MM.1S (cell line): Measurements from ENCODE around the gene EFR3B.

Experiments used
- DNase-seq: peaks from one replicate; pipeline ENCODE4 v3.0.0-alpha.2; 2015
- H2AFZ ChIP-seq: fragments of 300-600 bp; sonication (generic); 2 replicates; pipeline ENCODE4 v1.6.0; 2016; ENCODE audit warnings: antibody characterized with exemption, low read length
- H3F3A ChIP-seq: fragments of 300-600 bp; sonication (generic); 2 replicates; pipeline ENCODE4 v1.6.1; 2016; ENCODE audit warnings: mild to moderate bottlenecking, antibody characterized with exemption, low read length, moderate library complexity, mixed read lengths; ENCODE audit not compliant: insufficient read depth
- H3K27ac ChIP-seq: fragments of 300-600 bp; sonication (generic); 2 replicates; pipeline ENCODE4 v1.5.1; 2016; ENCODE audit warnings: mild to moderate bottlenecking, low read length
- H3K27me3 ChIP-seq: fragments of 300-600 bp; sonication (generic); replicated peaks from 2 replicates; pipeline ENCODE4 v1.6.0; 2016; ENCODE audit warnings: low read length; ENCODE audit not compliant: insufficient read depth
- H3K36me3 ChIP-seq: fragments of 300-600 bp; sonication (generic); replicated peaks from 2 replicates; pipeline ENCODE4 v1.6.1; 2016; ENCODE audit warnings: mild to moderate bottlenecking, low read length, mixed read lengths; ENCODE audit not compliant: insufficient read depth
- H3K4me1 ChIP-seq: fragments of 300-600 bp; sonication (generic); 2 replicates; pipeline ENCODE4 v1.6.1; 2016; ENCODE audit warnings: low read length, mixed read lengths
- H3K4me2 ChIP-seq: fragments of 300-600 bp; sonication (generic); 2 replicates; pipeline ENCODE4 v1.6.0; 2016; ENCODE audit warnings: low read depth, low read length
- H3K4me3 ChIP-seq: fragments of 300-600 bp; sonication (generic); 2 replicates; pipeline ENCODE4 v1.5.1; 2016; ENCODE audit warnings: low read length, mixed read lengths
- H3K79me2 ChIP-seq: fragments of 300-600 bp; sonication (generic); 2 replicates; pipeline ENCODE4 v1.6.1; 2016; ENCODE audit warnings: mixed run types, low read length, mixed read lengths
- H3K9ac ChIP-seq: fragments of 300-600 bp; sonication (generic); 2 replicates; pipeline ENCODE4 v1.6.1; 2016; ENCODE audit warnings: low read length, mixed read lengths
- H3K9me2 ChIP-seq: fragments of 300-600 bp; sonication (generic); replicated peaks from 2 replicates; pipeline ENCODE4 v1.6.1; 2016; ENCODE audit warnings: mild to moderate bottlenecking, low read length, mixed read lengths; ENCODE audit not compliant: insufficient read depth
- H3K9me3 ChIP-seq: fragments of 300-600 bp; sonication (generic); replicated peaks from 2 replicates; pipeline ENCODE4 v1.6.1; 2016; ENCODE audit warnings: mild to moderate bottlenecking, low read length, mixed read lengths; ENCODE audit not compliant: insufficient read depth
- H4K20me1 ChIP-seq: fragments of 300-600 bp; sonication (generic); 2 replicates; pipeline ENCODE4 v1.6.1; 2016; ENCODE audit warnings: mild to moderate bottlenecking, low read length, moderate library complexity, mixed read lengths; ENCODE audit not compliant: insufficient read depth
- EZH2 ChIP-seq: fragments of 300-600 bp; sonication (generic); optimal IDR thresholded peaks from 2 replicates; pipeline ENCODE3; 2017; ENCODE audit warnings: low read depth, mild to moderate bottlenecking, antibody characterized with exemption, low read length, mixed read lengths
- EZH2phosphoT487 ChIP-seq: fragments of 300-600 bp; sonication (generic); IDR thresholded peaks from 2 replicates; pipeline ENCODE4 v1.6.1; 2018; ENCODE audit warnings: antibody characterized with exemption, low read length
- TF ChIP-seq, protein P1 (sequence below): fragments of 300-600 bp; sonication (generic); IDR thresholded peaks from 2 replicates; pipeline ENCODE4 v1.5.1; 2016; ENCODE audit warnings: antibody characterized with exemption, low read length, mixed read lengths

EFR3B gene

DNA sequence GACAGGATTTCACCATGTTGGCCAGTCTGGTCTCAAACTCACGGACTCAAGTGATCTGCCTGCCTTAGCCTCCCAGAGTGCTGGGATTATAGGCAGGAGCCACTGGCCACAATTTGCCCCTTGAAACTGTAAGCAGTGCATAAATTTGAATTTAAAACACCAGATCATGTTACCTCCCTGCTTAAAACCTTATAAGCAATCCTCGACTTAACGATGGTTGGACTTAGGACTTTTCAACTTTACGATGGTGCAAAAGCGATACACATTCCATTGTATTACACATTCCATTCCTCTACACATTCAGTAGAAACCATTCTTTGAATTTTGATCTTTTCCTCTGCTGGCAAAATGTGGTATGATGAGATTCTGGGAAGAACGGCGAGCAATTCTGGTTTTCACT lies 23.2 kb upstream of the EFR3B start:
- H3F3A ChIP-seq, result no peaks in the 10 kb centered on the region
- no peak overlapping the region for H3K4me2 ChIP-seq
- H3K4me1 ChIP-seq, result peaks cover 8% of the 10 kb centered on the region; the same call in 1 of the 2 replicates
- H3K9ac ChIP-seq, result no peak overlapping the region
- TF ChIP-seq EZH2phosphoT487, result no peak
- TF ChIP-seq, protein P1, sequence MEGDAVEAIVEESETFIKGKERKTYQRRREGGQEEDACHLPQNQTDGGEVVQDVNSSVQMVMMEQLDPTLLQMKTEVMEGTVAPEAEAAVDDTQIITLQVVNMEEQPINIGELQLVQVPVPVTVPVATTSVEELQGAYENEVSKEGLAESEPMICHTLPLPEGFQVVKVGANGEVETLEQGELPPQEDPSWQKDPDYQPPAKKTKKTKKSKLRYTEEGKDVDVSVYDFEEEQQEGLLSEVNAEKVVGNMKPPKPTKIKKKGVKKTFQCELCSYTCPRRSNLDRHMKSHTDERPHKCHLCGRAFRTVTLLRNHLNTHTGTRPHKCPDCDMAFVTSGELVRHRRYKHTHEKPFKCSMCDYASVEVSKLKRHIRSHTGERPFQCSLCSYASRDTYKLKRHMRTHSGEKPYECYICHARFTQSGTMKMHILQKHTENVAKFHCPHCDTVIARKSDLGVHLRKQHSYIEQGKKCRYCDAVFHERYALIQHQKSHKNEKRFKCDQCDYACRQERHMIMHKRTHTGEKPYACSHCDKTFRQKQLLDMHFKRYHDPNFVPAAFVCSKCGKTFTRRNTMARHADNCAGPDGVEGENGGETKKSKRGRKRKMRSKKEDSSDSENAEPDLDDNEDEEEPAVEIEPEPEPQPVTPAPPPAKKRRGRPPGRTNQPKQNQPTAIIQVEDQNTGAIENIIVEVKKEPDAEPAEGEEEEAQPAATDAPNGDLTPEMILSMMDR, result no peak
- TF ChIP-seq EZH2, result no peak
- H3K4me3 ChIP-seq, result no peak overlapping the region
- no peaks in the 10 kb centered on the region for H3K79me2 ChIP-seq
- no peaks in the 10 kb centered on the region for H3K36me3 ChIP-seq
- no peak overlapping the region for H3K27ac ChIP-seq
- H3K9me2 ChIP-seq, result no peaks in the 10 kb centered on the region
- H4K20me1 ChIP-seq, result no peaks in the 10 kb centered on the region
- no peaks in the 10 kb centered on the region for H3K9me3 ChIP-seq
- no peaks in the 10 kb centered on the region for H3K27me3 ChIP-seq
- H2AFZ ChIP-seq, result no peak overlapping the region
- DNase-seq, result no peak

- H3K4me1 ChIP-seq, result peaks cover 8% of the 10 kb centered on the region; the same call in 1 of the 2 replicates
- TF ChIP-seq EZH2phosphoT487, result no peak
- TF ChIP-seq, protein P1, result no peak
- TF ChIP-seq EZH2, result no peak
- no peaks in the 10 kb centered on the region for H3K36me3 ChIP-seq
- H4K20me1 ChIP-seq, result no peaks in the 10 kb centered on the region
- no peak overlapping the region for H3K9ac ChIP-seq
- H2AFZ ChIP-seq, result no peak overlapping the region
- no peaks in the 10 kb centered on the region for H3F3A ChIP-seq
- H3K9me3 ChIP-seq, result no peaks in the 10 kb centered on the region
- no peak for DNase-seq
- no peak overlapping the region for H3K27ac ChIP-seq
- H3K4me3 ChIP-seq, result no peak overlapping the region
- H3K79me2 ChIP-seq, result no peaks in the 10 kb centered on the region
- no peak overlapping the region for H3K4me2 ChIP-seq
- H3K9me2 ChIP-seq, result no peaks in the 10 kb centered on the region
- H3K27me3 ChIP-seq, result no peaks in the 10 kb centered on the region
Measured at GRCh38 chr2:25021791-25022362, 20.0 kb upstream of the EFR3B start.

DNA sequence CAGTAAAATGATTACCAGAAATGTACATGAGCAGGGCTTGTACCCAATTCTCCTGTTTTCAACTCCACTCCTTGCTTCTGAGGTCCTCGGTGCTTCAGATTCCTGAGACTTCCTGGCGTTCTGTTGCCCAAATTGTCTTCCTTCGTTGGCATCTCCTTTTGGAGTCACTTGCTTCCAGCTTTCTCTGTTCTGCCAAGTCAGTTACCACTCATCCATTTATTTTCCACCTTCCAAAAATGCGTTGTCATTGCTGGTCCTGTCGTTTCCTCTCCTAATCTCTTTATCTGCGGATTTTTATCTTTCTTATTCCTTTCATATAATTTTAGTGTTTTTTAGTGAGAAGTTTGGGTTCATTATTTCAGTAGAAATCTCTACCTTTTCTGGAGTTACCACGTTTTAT lies 18.5 kb upstream of the EFR3B start:
- no peak overlapping the region for H3K27ac ChIP-seq
- H3K4me1 ChIP-seq, result peaks cover 5% of the 10 kb centered on the region; the same call in 1 of the 2 replicates
- H3K9me2 ChIP-seq, result no peaks in the 10 kb centered on the region
- H3K4me2 ChIP-seq, result no peak overlapping the region
- no peaks in the 10 kb centered on the region for H3K36me3 ChIP-seq
- H3K9ac ChIP-seq, result no peak overlapping the region
- TF ChIP-seq, protein P1, result no peak
- TF ChIP-seq EZH2phosphoT487 (no peak), EZH2 (no peak)
- no peaks in the 10 kb centered on the region for H3K9me3 ChIP-seq
- H3K79me2 ChIP-seq, result no peaks in the 10 kb centered on the region
- H2AFZ ChIP-seq, result no peak overlapping the region
- no peaks in the 10 kb centered on the region for H3K27me3 ChIP-seq
- no peaks in the 10 kb centered on the region for H3F3A ChIP-seq
- no peak for DNase-seq
- no peaks in the 10 kb centered on the region for H4K20me1 ChIP-seq
- no peak overlapping the region for H3K4me3 ChIP-seq
